Ishikawa (cell line): ENCODE data around the gene HOXA10.

Experiments used
- CEBPB ChIP-seq: IDR thresholded peaks from 2 replicates; pipeline ENCODE4 v1.6.1; 2012
- EGR1 ChIP-seq: IDR thresholded peaks from 2 replicates; pipeline ENCODE4 v1.6.1; 2012
- EP300 ChIP-seq: IDR thresholded peaks from 2 replicates; pipeline ENCODE4 v1.6.1; 2012; ENCODE audit warnings: borderline replicate concordance
- RAD21 ChIP-seq: IDR thresholded peaks from 2 replicates; pipeline ENCODE4 v1.6.1; 2012; ENCODE audit warnings: low read depth
- TAF1 ChIP-seq: IDR thresholded peaks from 2 replicates; pipeline ENCODE4 v1.6.1; 2012; ENCODE audit warnings: low read depth, mild to moderate bottlenecking
- TCF12 ChIP-seq: IDR thresholded peaks from 2 replicates; pipeline ENCODE4 v1.6.1; 2012; ENCODE audit warnings: low read depth
- YY1 ChIP-seq: IDR thresholded peaks from 2 replicates; pipeline ENCODE4 v1.6.1; 2012; ENCODE audit warnings: low read depth
- TF ChIP-seq, protein P1 (sequence below): IDR thresholded peaks from 2 replicates; pipeline ENCODE4 v1.6.1; 2012
- TF ChIP-seq, protein P2 (sequence below): IDR thresholded peaks from 2 replicates; pipeline ENCODE4 v1.6.1; 2012; ENCODE audit warnings: low read depth, mild to moderate bottlenecking
- TF ChIP-seq, protein P3 (sequence below): IDR thresholded peaks from 2 replicates; pipeline ENCODE4 v1.6.1; 2012

DNA sequence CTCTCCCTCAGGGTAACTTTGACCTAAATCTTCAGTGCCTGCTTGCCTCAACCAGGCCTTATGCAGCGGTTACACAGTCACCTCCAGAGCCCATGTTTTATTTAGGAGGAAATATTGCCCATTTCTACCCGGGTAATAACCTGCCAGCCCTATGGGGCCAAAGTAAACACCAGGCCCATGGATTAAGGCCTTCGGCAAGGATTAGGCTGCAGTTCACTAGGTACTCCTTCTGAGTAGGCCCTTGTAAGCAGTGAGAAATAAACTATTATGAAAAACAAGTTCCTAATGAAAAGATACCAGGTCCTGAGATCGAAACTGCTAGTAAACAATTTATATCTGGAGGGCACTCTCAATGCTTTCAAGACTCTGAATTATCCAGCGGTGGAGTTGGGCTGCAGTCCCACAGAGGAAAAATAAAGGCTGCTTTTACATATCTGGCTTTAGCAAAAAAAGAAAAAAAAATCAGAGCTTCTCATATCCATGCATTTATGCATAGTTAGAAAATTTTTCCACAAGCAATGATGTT, 3.7 kb upstream of the HOXA10 start:
- TF ChIP-seq TAF1: no peak
- TF ChIP-seq RAD21: no peak
- no peak for TF ChIP-seq TCF12
- TF ChIP-seq, protein P1, sequence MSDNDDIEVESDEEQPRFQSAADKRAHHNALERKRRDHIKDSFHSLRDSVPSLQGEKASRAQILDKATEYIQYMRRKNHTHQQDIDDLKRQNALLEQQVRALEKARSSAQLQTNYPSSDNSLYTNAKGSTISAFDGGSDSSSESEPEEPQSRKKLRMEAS: no peak
- no peak for TF ChIP-seq YY1
- TF ChIP-seq, protein P2, sequence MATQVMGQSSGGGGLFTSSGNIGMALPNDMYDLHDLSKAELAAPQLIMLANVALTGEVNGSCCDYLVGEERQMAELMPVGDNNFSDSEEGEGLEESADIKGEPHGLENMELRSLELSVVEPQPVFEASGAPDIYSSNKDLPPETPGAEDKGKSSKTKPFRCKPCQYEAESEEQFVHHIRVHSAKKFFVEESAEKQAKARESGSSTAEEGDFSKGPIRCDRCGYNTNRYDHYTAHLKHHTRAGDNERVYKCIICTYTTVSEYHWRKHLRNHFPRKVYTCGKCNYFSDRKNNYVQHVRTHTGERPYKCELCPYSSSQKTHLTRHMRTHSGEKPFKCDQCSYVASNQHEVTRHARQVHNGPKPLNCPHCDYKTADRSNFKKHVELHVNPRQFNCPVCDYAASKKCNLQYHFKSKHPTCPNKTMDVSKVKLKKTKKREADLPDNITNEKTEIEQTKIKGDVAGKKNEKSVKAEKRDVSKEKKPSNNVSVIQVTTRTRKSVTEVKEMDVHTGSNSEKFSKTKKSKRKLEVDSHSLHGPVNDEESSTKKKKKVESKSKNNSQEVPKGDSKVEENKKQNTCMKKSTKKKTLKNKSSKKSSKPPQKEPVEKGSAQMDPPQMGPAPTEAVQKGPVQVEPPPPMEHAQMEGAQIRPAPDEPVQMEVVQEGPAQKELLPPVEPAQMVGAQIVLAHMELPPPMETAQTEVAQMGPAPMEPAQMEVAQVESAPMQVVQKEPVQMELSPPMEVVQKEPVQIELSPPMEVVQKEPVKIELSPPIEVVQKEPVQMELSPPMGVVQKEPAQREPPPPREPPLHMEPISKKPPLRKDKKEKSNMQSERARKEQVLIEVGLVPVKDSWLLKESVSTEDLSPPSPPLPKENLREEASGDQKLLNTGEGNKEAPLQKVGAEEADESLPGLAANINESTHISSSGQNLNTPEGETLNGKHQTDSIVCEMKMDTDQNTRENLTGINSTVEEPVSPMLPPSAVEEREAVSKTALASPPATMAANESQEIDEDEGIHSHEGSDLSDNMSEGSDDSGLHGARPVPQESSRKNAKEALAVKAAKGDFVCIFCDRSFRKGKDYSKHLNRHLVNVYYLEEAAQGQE: no peak
- TF ChIP-seq EP300: no peak
- TF ChIP-seq, protein P3, sequence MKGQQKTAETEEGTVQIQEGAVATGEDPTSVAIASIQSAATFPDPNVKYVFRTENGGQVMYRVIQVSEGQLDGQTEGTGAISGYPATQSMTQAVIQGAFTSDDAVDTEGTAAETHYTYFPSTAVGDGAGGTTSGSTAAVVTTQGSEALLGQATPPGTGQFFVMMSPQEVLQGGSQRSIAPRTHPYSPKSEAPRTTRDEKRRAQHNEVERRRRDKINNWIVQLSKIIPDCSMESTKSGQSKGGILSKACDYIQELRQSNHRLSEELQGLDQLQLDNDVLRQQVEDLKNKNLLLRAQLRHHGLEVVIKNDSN: no peak
- no peak for TF ChIP-seq EGR1
- TF ChIP-seq CEBPB: no peak
